Stimulated activated CD4-positive, alpha-beta T cell treated with anti-CD3 and anti-CD28 coated beads, Interleukin-1b, Interleukin-23, amount 100 ng/mL, for 24 hours (primary cell): ENCODE data around the gene MCAM.

Experiments used
- DNase-seq, 4 experiments: peaks; one replicate each; pipeline ENCODE4 v3.0.0-alpha.2; 2020; ENCODE audit warnings: low read depth in 4 of 4, low spot score in 1 of 4

MCAM gene

DNA sequence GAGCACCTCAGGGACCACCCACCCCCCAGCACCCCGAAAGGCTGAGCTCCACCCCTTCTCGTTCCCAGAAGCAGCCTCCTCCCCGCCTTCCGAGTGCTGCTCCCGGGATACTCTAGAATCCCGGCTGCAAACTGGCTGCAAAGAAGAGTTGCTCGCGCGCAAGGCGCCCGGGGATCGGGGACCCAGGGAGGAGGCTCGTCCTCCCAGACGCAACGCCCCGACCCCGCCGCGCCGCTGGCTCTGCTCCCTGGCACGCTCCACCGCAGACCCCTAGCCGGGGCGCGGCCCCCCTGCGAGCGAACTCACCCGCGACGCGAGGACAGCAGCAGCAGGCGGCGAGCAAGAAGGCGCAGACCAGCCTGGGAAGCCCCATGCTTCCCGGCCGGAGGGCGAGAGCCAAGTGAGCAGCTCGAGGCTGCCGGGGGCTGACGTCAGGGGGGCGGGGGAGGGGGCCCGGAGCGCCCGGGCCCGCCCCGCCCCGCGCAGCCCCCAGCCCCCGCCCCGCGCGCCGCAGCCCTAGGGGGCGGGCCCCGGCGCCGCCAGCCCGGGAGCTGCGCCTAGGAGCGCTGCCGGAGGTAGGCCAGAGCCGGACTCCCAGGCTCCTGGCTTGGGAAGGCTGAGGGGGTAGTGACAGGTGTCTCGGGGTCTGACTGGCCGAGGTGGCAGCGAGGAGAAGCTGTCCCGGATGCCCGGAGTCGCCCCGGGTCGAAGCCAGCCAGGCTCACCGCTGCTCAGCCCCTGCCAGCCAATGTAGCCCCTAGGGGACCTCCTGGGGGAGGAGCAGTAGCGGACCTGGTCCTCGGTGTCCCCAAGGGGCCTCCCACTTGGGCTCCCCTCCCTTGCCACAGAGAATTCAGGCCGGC, at the start of gene MCAM:
Gene MCAM (minus strand): TSS at position 402 of the 863 bp plus-strand sequence. CDS start 29 bp downstream, at position 373.
- DNase-seq, result no peak

DNA sequence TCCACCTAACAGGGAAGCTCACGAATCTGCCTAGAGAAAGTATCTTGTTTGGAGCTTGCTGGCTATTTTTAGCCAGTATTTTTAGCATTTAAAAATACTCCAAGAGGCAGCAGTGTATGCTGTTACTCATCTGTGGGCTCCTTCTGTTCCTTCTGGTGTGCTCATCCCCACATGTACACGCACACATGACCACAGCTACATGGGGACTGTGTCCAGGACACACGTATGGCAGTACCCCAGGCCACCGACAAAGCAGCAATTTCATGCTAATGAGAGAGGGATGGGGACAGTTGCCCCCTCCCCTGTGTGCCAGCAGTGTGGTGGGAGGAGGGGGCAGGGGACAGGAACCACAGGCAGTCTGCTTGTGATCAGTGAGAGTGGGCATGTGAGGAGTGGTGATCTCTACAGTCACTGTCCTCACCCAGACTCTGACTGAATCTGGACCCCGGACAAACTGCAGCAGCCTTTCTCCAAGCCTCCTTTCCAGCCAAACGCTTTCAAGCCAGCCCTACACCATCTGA, 48.2 kb upstream of the MCAM start:
- DNase-seq, result no peak

DNA sequence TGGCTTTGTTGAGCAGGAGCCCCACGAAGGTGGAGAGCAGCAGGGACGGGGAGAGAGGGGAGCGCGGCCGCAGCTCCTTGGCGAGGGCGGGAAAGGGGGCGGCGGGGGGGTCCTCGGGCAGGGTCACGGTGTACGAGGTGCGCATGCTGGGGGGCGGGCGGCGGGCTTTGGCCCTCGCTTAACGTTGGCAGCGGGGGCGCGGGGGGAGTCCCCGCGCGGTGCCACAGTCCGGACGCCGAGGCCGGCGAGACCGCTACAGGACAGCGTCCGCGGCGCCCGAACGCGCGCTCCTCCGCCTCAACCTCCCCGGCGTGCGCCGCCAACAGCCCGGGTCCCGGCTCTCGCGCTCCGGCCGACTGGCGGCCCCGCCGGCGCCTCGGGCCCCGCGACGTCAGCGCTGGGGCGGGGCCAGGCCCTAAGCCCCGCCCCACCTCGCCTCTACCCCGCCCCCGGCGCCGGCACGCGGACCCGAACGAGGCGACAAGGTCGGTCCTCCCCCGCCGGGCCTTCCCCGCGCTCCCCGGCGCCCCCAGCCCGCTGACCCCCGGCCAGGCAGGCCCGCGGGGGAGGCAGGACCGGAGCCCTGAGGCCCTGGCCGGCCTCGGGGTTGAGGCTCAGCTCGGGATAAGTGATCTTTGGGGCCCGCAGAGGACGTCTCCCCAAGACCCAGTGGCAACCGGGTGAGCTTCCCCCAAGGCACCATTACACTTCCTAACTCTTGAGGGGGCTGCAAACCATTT, 47.1 kb upstream of the MCAM start:
- peak in 2 of 4 experiments; percentile 34 to 45 for DNase-seq

GRCh38 chr11:119363081-119363850, 46.3 kb upstream of the MCAM start:
- DNase-seq, result no peak

DNA sequence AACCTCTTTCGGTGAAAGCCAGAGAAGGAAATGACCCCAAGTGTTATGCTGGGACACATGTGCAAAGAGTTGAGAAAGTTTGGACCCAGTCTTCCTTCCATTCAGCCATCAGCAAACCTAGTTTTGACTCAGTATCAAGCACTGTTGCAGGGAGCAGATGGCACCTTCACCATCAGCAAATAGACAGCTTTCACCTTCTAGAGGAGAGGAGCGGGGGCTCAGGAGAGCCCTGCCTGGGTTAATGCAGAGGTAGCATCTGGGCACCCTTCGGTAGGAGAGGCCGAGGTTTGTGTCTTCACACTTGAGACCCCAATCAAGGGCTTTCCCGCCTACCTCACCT, 45.8 kb upstream of the MCAM start:
- no peak for DNase-seq

DNA sequence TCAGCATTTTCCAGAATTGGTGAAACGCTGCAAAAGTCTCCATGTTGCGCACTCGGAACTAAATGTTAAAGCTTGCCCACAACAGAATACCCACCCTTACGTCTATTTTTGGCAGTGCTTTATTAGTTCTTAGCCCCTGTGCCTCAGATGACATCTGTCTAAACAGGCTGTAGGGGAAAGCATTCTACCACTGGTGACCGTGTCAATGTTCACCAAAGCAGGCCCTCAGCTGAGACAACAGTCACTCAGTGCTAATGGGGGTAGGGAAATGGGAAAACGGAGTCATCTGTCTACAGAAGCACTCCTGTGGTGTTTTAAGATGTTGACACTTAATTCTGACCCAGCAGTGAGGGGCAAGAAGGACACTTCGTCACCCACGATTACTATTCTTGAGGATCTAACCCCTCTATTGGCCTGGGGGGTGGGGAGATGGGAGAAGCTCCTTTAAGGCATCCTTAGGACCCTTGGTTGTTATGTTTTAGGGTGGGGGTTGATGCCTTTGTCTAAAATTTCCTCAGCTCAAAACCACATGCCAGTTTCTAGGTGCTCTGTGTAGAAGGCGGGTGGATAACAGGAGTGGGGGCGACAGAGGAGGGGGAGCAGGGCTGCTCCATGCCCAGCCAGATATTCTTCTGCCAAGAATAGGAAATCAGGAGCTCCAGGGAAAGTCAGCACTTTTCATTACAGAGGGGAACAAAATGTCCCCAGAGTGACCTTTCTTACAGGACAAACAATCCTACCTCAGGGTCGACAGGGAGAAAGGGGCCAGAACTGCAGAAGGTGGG, 45.2 kb upstream of the MCAM start:
- DNase-seq, result no peak

DNA sequence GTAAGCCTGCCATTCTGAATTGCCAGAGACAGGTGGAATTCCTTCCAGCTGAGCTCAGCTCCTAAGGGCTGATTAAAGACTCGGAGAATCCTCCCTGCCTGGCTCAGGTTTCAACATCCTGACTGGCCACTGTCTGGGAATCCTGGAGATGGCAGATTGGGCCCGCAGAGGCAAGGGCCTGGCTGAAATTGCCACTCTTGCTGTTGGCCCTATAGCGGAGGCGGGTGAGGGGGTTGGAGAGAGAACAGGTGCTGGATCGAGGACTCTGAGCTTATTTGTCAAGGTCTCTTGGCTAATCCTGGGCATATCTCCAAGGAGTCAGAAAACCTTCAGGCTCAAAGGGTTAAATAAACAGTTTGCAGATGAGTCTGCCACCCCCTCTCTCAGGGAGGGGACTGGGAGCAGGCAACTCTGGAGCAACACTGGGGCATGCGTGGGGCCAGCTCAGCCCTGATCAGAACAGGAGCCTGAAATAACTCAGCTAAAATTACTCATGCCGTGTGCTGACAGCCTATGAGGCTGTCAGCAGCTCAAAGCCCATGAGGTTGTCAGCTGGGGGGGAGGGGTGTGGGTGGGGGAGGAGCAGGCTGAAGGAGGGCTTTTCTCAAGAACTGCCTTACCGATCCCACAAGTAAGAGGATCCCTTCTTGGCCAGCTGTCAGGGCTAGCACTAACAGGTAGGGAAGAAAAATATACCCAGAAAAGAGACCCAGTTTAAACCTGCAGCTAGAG, 44.3 kb upstream of the MCAM start:
- peak in 2 of 4 experiments; percentile 26 to 50 for DNase-seq

GRCh38 chr11:119359365-119360214, 42.7 kb upstream of the MCAM start:
- DNase-seq, result no peak

GRCh38 chr11:119357074-119357473, 40.1 kb upstream of the MCAM start:
- DNase-seq, result no peak

DNA sequence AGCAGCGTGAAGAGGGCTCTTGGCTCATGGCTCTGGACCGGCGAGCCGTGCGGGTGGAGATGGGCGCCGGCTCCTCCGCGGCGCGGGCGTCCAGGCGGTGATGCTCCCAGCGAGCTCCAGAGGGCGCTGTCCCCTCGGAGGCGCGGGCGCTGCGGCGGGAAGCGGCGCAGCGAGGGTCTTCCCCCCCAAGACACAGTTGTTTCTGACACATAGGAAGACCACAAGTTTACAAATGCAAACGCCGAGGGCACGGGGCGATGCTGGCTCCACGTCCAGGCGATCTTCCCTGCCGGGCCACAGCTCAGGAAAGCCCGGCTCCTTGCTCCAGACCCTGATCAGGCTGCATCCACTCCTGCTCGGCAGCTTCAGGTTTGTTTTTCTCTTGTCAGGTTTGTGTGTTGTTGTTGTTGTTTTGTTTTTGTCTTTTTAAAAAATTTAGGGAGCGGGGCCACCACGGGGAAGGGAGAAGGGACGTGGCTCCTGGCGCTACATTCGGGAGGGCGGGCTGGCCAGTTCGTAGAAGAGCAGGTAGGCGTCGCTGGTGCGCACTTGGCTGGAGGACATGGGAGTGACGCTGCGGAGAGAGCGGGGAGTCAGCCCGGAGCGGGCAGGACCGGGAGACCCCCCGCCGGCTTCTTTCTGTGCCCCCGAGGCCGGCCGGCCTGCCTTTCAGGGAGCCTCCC, 39.6 kb upstream of the MCAM start:
- peak; percentile 45 to 63 (median 58) for DNase-seq

GRCh38 chr11:119355091-119355843, 38.3 kb upstream of the MCAM start:
- no peak for DNase-seq

GRCh38 chr11:119352857-119353260, 35.9 kb upstream of the MCAM start:
- DNase-seq, result no peak

GRCh38 chr11:119351232-119351631, 34.3 kb upstream of the MCAM start:
- no peak for DNase-seq

GRCh38 chr11:119350302-119350701, 33.4 kb upstream of the MCAM start:
- no peak for DNase-seq

DNA sequence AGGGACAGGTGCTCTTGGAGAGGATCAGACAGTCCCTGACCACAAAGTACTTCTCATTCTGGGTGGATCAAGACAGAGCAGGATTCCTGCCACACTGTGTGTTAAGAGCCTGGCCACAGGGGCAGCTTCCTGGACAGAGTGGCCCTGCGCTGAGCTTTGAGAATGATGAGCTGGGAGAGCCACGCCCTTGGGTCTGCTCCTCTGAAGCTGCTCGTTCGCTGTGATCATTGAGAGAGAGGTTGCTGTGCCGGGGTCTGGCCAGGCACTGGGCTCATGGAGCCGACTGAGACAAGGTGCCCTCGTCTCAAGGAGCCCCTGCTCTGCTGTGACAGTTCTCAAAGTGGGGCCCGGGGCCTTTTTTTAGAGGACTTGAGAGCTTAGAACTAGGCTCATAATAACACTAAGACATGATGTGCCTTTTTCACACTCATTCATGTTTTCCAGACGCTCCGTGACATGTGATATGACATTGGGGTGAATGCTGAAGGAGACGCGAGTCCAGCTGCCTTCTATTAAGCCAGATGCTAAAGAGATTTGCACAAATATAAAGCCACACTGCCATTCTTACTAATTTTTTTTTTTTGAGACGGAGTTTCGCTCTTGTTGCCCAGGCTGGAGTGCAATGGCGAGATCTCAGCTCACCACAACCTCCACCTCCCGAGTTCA, 31.1 kb upstream of the MCAM start:
- no peak for DNase-seq

DNA sequence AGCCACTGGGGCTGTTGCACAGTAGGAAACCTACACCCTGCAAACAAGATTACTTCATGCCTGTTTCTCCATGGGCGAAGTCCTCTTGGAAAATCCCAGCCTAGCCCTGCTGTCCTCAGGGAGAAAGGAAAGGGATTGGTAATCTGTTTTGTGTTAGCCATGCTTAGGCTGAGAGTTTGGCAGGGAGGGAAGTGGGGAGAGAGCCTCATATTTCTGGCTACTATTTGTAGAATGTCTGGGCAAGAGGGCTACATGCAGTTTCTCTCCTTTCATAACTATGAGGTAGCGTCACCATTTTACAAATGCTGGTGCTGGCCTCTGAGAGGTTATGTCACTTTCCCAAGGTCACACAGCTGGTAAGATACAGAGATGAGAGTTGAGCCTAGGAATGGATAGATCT, 30.3 kb upstream of the MCAM start:
- no peak for DNase-seq

GRCh38 chr11:119346605-119347004, 29.7 kb upstream of the MCAM start, which contains the start of gene MFRP:
Gene MFRP (minus strand): TSS chr11:119346705. CDS start chr11:119346513, 192 bp downstream.
- DNase-seq, result no peak
